Activated naive CD8-positive, alpha-beta T cell (primary cell): ENCODE measurements around the gene ATP5F1B.

Source experiments
- H3K27ac Mint-ChIP-seq: one replicate; pipeline ENCODE4 v1.8.0; 2021; ENCODE audit warnings: mixed read lengths
- H3K27me3 Mint-ChIP-seq: one replicate; pipeline ENCODE4 v1.8.0; 2021; ENCODE audit warnings: mixed read lengths
- H3K36me3 Mint-ChIP-seq: one replicate; pipeline ENCODE4 v1.8.0; 2021; ENCODE audit warnings: mixed read lengths
- H3K4me1 Mint-ChIP-seq: one replicate; pipeline ENCODE4 v1.8.0; 2021; ENCODE audit warnings: low read depth, mixed read lengths
- H3K4me3 Mint-ChIP-seq: one replicate; pipeline ENCODE4 v1.8.0; 2021; ENCODE audit warnings: mild to moderate bottlenecking, mixed read lengths
- H3K9me3 Mint-ChIP-seq: one replicate; pipeline ENCODE4 v1.8.0; 2021; ENCODE audit warnings: low read depth, mixed read lengths

Gene ATP5F1B

DNA sequence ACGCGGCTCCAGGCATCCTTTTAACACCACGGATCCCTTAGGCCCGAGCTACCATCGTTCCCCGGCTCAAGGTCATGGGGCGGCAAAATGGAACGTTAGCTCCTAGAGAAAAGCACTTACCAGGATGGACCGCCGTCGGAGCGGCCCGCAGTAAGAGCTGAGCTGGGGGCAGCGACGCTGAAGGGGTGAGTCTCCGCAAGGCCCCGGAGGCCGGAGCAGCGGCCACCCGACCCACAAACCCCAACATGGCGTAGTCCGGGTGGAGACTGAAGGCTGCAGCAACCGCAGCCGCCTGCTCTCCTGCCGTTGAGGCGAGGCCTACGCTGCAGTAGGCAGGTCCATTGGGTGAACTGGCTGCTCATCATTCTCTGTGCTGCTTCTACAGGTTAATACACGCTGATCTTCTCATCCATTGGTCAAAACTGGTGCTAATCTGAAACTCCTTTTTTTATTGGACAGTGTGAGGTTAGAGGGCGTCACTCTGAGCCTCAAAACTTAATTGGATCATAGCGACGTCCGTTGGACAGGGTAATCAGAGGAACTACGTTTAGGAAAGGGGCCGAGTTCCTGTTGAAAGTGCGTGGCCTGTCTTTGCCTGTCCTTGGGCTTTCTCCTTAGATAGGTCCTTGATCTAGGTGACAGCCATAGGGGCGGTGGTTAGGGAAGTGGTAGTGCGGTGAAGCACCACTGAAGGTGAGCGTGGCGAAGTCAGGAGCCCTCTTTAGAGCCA, at the start of gene ATP5F1B:
ATP5F1B (minus strand) TSS at position 268 of the 730 bp plus-strand sequence; CDS start at position 247, 21 bp downstream.
- Mint-ChIP-seq H3K27me3 (no peaks in the 10 kb centered on the region), H3K4me3 (peak within 1 kb of the TSS; percentile 97), H3K27ac (peak within 1 kb of the TSS; percentile 99), H3K9me3 (no peaks in the 10 kb centered on the region), H3K36me3 (peaks cover 10% of the 10 kb centered on the region), H3K4me1 (peaks cover 33% of the 10 kb centered on the region)

DNA sequence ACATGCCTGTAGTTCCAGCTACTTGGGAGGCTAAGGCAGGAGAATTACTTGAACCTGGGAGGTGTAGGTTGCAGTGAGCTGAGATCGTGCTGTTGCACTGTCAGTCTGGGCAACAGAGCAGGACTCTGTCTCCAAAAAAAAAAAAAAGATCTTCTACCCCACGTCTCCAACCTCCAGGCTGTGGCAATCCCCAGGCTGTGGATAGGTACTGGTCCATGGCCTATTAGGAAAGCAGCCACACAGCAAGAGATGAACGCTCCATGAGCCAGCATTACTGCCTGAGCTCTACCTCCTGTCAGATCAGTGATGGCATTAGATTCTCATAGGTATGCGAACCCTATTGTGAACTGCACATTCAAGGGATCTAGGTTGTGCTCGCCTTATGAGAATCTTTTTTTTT, 48.4 kb upstream of the ATP5F1B start:
- Mint-ChIP-seq H3K27ac (no peak overlapping the region), H3K4me1 (no peaks in the 10 kb centered on the region), H3K27me3 (no peaks in the 10 kb centered on the region), H3K36me3 (no peaks in the 10 kb centered on the region), H3K4me3 (no peak overlapping the region), H3K9me3 (no peaks in the 10 kb centered on the region)

DNA sequence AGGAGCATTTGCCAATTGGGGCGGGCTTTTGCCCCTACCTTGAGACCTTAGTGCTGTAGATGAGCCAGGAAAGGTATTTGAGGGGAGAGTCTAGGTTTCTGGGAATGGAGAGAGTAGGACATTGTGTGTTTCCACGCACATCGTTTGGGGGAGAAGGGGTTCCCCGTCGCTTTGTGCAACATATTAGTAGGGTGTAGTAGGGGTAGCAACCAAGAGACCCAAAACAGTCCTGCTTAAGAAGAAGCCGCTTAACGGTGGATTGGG, 43.0 kb upstream of the ATP5F1B start:
- peak overlapping the region; percentile 100 for H3K4me3 Mint-ChIP-seq
- peaks cover 8% of the 10 kb centered on the region for H3K36me3 Mint-ChIP-seq
- peak overlapping the region; percentile 100 for H3K27ac Mint-ChIP-seq
- H3K27me3 Mint-ChIP-seq, result no peaks in the 10 kb centered on the region
- H3K4me1 Mint-ChIP-seq, result peaks cover 19% of the 10 kb centered on the region
- H3K9me3 Mint-ChIP-seq, result no peaks in the 10 kb centered on the region

DNA sequence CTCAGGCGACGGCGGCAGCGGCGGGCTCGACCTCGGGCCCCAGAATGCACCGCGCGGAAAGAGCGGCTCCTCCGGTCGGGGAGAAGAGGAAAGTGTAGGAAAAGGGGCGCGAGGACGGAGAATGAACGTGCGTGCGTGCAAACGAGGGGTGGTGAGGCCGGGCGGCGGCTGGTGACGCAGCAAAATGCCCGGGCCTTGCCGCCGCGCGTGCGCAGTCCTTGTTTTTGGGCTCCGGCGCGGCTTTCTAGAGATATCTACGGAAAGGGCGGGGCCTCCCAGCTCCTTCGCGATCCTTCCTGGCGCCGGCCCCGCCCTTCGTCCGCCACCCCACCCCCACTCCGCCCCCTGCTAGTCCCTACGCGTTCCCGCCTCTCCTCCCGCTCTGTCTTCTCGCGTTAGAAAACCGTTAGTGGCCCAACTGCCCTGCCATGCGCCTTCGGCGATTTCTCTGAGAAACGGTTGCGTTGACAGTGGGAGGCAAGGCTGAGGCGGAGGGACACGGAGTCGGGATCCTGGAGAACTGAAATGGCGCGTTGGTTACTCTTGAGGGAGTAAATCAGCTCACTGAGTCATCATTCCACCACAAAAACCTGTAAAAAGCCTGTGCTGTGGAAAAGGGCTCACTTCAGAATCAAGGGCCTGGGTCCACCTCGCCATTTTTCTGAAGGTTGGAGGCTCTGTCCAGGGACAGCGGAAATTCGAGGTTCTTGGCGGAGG, 42.5 kb upstream of the ATP5F1B start, which contains the start of gene PTGES3:
PTGES3 (minus strand) TSS at position 156 of the 717 bp plus-strand sequence. CDS start 285 bp downstream, outside the sequence.
- Mint-ChIP-seq H3K4me1 (peaks cover 19% of the 10 kb centered on the region), H3K27ac (peak within 1 kb of the TSS; percentile 100), H3K36me3 (peaks cover 8% of the 10 kb centered on the region)

DNA sequence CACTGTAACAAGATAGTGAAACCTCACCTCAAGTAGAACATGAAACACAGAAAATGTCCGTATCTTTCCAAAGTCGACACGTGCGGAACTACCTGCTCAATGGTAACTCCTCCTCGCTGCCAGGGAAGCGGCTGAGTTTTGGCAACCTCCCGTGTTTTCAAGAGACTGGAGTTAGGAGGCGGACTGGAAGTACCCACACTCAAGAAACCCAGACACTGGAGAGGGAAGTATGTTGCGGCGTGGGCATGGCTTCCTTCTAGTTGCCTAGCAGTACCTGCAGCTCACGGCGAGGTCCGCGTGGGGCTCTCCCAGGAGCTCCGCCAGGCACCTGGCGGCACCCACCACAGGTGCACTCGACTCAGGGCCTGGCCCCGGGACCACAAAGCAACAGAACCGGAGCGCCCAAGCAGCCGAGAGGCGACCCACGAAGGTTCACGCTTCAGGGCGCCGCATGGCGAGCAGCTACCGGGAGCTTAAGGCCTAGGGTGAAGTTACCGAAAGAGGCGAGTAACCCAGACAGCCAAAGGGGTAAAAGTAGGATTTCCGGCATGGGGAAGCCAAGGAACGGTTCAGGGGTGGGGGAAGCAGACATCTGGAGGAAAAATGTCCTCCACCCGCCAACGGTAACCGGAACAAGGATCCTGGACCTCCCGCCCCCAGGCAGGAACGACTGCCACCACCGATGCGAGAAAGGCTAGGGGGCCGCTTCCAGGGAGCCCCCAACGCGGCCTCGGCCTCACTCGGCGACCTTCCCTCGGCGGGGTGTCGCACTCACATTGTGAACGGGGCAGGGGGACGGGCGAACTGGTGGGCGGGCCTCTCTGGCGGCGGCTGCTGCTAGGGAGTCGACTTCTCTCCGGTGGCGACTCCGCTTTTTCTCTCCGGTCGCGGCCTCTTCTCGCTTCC, 41.7 kb upstream of the ATP5F1B start:
- Mint-ChIP-seq H3K27ac (peak overlapping the region; percentile 100), H3K36me3 (peaks cover 8% of the 10 kb centered on the region), H3K9me3 (no peaks in the 10 kb centered on the region), H3K4me3 (peak overlapping the region; percentile 100), H3K4me1 (peaks cover 22% of the 10 kb centered on the region), H3K27me3 (no peaks in the 10 kb centered on the region)

More for the DNA sequence above, 42.5 kb upstream of the ATP5F1B start, which contains the start of gene PTGES3:
- Mint-ChIP-seq H3K4me3 (peak within 1 kb of the TSS; percentile 100), H3K27me3 (no peaks in the 10 kb centered on the region), H3K9me3 (no peaks in the 10 kb centered on the region)

DNA sequence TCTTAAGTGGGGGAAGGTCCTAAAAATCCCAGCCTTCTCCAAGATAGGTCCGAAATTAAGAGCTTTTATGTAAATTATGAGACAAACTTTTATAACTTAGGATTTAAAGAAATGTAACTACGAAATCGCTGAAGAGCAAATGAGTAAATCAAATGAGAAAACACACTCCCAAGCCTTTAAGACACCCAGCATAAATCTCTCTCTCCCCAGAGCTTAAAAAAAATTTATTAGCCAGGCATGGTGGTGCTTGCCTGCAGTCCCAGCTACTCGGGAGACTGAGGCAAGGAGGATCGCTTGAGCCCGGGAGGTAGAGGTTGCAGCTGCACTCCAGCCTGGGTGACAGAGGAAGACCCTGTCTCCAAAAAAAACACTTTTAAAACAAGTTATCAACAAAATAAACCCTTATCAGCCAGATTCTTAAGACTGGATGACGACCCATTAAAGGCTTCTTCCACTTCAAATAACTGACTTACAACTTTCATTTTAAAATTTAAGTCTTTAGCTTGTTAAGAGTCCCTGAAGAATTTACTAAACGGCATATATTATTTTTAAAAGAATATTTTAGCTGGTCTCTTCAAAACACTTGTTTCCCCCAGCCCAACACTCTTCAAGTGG, 39.1 kb upstream of the ATP5F1B start:
- H3K36me3 Mint-ChIP-seq, result peaks cover 10% of the 10 kb centered on the region
- peaks cover 40% of the 10 kb centered on the region for H3K4me1 Mint-ChIP-seq
- H3K9me3 Mint-ChIP-seq, result no peaks in the 10 kb centered on the region
- H3K27me3 Mint-ChIP-seq, result no peaks in the 10 kb centered on the region
- peak overlapping the region; percentile 100 for H3K4me3 Mint-ChIP-seq
- H3K27ac Mint-ChIP-seq, result peak overlapping the region; percentile 94

DNA sequence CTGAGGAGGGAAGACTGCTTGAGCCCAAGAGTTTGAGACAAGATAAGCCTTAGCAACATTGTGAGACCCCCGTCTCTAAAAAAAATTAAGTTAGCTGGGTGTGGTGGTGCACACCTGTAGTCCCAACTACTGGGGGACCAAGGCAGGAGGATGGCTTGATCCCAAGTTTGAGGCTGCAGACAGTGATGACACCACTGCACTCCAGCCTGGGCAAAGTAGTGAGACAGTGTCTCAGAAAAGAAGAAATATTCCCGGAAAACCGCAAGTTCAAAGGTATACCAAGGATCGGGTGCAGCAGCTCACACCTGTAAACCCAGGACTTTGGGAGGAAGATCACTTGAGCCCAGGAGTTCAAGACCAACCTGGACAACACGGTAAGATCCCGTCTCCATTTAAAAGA, 36.5 kb upstream of the ATP5F1B start:
- Mint-ChIP-seq H3K9me3 (no peaks in the 10 kb centered on the region), H3K27ac (peak overlapping the region; percentile 82), H3K4me1 (peaks cover 55% of the 10 kb centered on the region), H3K27me3 (no peaks in the 10 kb centered on the region), H3K36me3 (peaks cover 11% of the 10 kb centered on the region), H3K4me3 (peak overlapping the region; percentile 100)

GRCh38 chr12:56679883-56680575, 34.2 kb upstream of the ATP5F1B start:
- peak overlapping the region; percentile 77 for H3K27ac Mint-ChIP-seq
- H3K4me3 Mint-ChIP-seq, result peak overlapping the region; percentile 62
- peaks cover 71% of the 10 kb centered on the region for H3K4me1 Mint-ChIP-seq
- H3K9me3 Mint-ChIP-seq, result no peaks in the 10 kb centered on the region
- H3K36me3 Mint-ChIP-seq, result peaks cover 7% of the 10 kb centered on the region
- no peaks in the 10 kb centered on the region for H3K27me3 Mint-ChIP-seq

- Mint-ChIP-seq H3K4me1 (peaks cover 69% of the 10 kb centered on the region), H3K4me3 (peak overlapping the region; percentile 42), H3K27me3 (no peaks in the 10 kb centered on the region), H3K27ac (peak overlapping the region; percentile 77), H3K9me3 (no peaks in the 10 kb centered on the region), H3K36me3 (peaks cover 5% of the 10 kb centered on the region)
Measured at GRCh38 chr12:56678852-56679251, 33.1 kb upstream of the ATP5F1B start.

DNA sequence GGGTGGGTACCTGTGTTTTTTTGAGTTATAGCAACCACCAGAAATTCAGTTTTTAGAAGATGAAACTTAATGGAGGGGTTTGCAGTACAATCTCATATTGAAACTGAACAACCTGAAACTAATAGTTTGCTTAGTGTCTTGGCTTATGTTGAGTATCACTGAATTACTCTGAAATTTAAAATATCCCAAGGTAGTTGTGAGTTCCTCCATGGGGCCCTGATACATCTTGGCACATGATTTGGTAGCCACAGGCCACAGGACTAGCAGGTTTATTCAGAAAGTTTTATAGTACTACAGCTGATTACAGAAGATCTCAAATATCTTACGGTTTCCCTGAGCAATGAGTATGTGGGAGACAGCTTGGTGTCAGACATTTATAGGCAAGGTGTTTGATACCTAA, 31.9 kb upstream of the ATP5F1B start:
- Mint-ChIP-seq H3K4me3 (peak overlapping the region; percentile 50), H3K4me1 (peaks cover 73% of the 10 kb centered on the region), H3K36me3 (peaks cover 5% of the 10 kb centered on the region), H3K27me3 (no peaks in the 10 kb centered on the region), H3K27ac (peak overlapping the region; percentile 87), H3K9me3 (no peaks in the 10 kb centered on the region)

DNA sequence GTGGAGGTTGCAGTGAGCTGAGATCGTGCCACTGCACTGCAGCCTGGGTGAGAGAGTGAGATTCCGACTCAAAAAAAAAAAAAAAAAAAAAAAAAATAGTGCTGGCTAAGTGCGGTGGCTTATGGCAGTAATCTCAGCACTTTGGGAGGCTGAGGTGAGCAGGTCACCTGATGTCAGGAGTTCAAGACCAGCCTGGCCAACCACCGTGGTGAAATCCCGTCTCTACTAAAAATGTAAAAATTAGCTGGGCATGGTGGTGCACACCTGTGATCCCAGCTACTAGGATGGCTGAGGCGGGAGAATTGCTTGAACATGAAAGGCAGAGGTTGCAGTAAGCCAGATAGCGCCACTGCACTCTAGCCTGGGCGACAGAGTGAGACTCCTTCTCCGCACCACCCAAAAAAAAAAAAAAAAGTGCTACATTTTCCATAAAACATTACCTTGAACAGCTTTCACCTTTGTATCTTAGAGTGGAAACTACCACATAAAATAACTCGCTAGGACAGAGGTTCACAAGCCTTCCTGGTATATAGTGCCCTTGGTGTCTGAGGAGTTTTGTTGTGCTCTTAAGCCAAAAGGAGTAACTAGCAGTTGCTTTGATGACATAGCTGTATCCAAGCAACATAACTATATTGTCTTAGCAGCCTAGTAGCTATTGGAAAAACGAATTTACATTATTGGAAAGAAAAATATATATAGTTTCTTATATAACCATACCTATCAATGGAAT, 31.2 kb upstream of the ATP5F1B start:
- H3K27ac Mint-ChIP-seq, result peak overlapping the region; percentile 62
- peaks cover 74% of the 10 kb centered on the region for H3K4me1 Mint-ChIP-seq
- no peaks in the 10 kb centered on the region for H3K9me3 Mint-ChIP-seq
- no peaks in the 10 kb centered on the region for H3K27me3 Mint-ChIP-seq
- peaks cover 5% of the 10 kb centered on the region for H3K36me3 Mint-ChIP-seq
- peak overlapping the region; percentile 37 for H3K4me3 Mint-ChIP-seq

- H3K4me1 Mint-ChIP-seq, result peaks cover 62% of the 10 kb centered on the region
- no peak overlapping the region for H3K4me3 Mint-ChIP-seq
- peaks cover 8% of the 10 kb centered on the region for H3K36me3 Mint-ChIP-seq
- no peaks in the 10 kb centered on the region for H3K9me3 Mint-ChIP-seq
- H3K27me3 Mint-ChIP-seq, result no peaks in the 10 kb centered on the region
- H3K27ac Mint-ChIP-seq, result peak overlapping the region; percentile 47
Measured at GRCh38 chr12:56671608-56672007, 25.8 kb upstream of the ATP5F1B start.

DNA sequence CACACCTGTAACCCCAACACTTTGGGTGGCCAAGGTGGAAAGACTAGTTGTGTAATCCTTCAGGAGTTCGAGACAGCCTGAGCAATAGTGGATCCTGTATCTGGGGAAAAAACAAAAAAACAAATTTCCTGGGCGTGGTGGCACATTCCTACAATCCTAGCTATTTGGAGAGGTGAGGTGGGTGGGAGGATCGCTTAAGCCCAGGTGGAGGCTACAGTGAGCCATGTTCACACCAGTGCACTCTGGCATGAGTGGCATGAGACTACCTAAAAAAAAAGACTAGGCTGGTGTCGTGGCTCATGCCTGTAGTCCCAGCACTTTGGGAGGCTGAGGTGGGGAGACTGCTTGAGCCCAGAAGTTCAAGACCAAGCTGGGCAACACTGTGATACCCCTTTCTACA, 25.1 kb upstream of the ATP5F1B start:
- Mint-ChIP-seq H3K27me3 (no peaks in the 10 kb centered on the region), H3K36me3 (peaks cover 9% of the 10 kb centered on the region), H3K27ac (no peak overlapping the region)

DNA sequence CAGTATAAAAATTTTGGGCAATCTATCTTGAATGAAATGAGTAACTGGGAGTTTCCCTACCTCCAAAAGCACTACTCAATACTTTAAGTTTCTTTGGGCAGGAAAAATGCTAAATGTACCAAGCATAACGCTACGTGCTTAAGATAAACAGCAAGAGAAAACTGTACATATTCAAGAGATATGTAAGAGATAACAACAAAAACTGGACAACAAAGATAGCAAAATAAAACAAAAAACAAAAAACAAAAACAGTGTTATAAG, 22.3 kb upstream of the ATP5F1B start:
- Mint-ChIP-seq H3K27me3 (no peaks in the 10 kb centered on the region), H3K9me3 (no peaks in the 10 kb centered on the region), H3K27ac (peak overlapping the region; percentile 42), H3K4me3 (peak overlapping the region; percentile 25), H3K36me3 (peaks cover 9% of the 10 kb centered on the region), H3K4me1 (peaks cover 46% of the 10 kb centered on the region)

More for the DNA sequence above, 25.1 kb upstream of the ATP5F1B start:
- H3K4me3 Mint-ChIP-seq, result no peak overlapping the region
- peaks cover 60% of the 10 kb centered on the region for H3K4me1 Mint-ChIP-seq
- H3K9me3 Mint-ChIP-seq, result no peaks in the 10 kb centered on the region
